ENCODE data around the gene STARD6.

DNA sequence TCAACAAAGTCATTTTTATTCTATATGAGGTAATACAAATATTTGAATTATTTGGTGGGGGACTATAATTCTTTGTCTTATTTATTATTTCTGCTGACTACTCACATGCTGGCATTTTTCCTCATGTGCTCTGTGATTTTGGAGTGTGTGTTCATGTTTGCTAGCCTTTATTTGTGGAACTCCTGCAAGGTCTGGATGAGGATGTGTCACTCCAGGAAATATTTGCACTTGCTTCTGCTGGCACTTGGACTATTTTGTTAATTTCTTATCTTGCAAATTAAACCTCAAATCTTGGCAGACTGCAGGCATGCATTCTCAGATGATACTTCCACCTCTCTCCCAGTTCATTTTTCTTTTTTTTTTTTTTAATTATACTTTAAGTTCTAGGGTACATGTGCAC lies 54.2 kb downstream of the STARD6 start:
- TF ChIP-seq FOXP2 (optimal IDR thresholded peaks at IDR 0.05; ENCODE audit: control extremely low read depth, extremely low read length, insufficient read depth) = no peak
- TF ChIP-seq POLR2AphosphoS5 (IDR thresholded peaks at IDR 0.05; ENCODE audit: borderline replicate concordance, low read depth, low read length) = no peak
